ENCODE measurements around the gene WFDC10B.
"Not testable (repeated sequence)": the region's sequence is repeated elsewhere in the genome, so short reads cannot be mapped to it uniquely, and the experiment has no call there.

The WFDC10B gene

DNA sequence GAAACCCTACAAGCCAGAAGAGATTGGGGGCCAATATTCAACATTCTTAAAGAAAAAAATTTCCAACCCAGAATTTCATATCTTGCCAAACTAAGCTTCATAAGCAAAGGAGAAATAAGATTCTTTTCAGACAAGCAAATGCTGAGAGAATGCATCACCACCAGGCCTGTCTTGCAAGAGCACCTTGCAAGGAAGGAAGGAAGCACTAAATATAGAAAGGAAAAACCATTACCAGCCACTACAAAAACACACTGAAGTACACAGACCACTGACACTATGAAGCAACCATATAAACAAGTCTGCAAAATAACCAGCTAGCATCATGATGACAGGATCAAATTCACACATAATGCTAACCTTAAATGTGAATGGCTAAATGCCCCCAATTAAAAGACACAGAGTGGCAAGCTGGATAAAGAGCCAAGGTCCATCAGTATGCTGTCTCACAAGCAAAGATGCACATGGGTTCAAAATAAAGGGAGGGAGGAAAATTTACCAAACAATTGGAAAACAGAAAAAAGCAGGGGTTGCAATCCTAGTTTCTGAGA is 11.4 kb upstream of the WFDC10B start:
- H3K9ac ChIP-seq (ENCODE audit: low read depth, low read length); H3K27ac ChIP-seq (ENCODE audit: low read depth, low read length); H3K9me3 ChIP-seq (ENCODE audit: control insufficient read depth, insufficient read depth, low read length); H3K4me3 ChIP-seq (ENCODE audit: low read depth, low read length); H3K4me1 ChIP-seq (ENCODE audit: control insufficient read depth, insufficient read depth, low read length); H3K36me3 ChIP-seq (ENCODE audit: control insufficient read depth, insufficient read depth, low read length); H3K27me3 ChIP-seq (ENCODE audit: control insufficient read depth, insufficient read depth, low read length): not testable (repeated sequence)

- Histone ChIP-seq H3K36me3 (ENCODE audit: control insufficient read depth, insufficient read depth, low read length) (no peaks in the 10 kb centered on the region), H3K27me3 (ENCODE audit: control insufficient read depth, insufficient read depth, low read length) (no peaks in the 10 kb centered on the region), H3K4me1 (ENCODE audit: control insufficient read depth, insufficient read depth, low read length) (no peaks in the 10 kb centered on the region), H3K4me3 (ENCODE audit: low read depth, low read length) (no peak within 1 kb of the TSS), H3K9ac (ENCODE audit: low read depth, low read length) (no peak within 1 kb of the TSS), H3K9me3 (ENCODE audit: control insufficient read depth, insufficient read depth, low read length) (no peaks in the 10 kb centered on the region), H3K27ac (ENCODE audit: low read depth, low read length) (no peak within 1 kb of the TSS)
Measured at GRCh38 chr20:45701873-45702272, 2.9 kb downstream of the WFDC10B start, which contains the start of gene WFDC13. WFDC13 (plus strand) TSS chr20:45702038; CDS start chr20:45702124, 86 bp downstream.

GRCh38 chr20:45701104-45701503 is 3.7 kb downstream of the WFDC10B start:
- no peaks in the 10 kb centered on the region for H3K27me3 ChIP-seq (ENCODE audit: control insufficient read depth, insufficient read depth, low read length)

GRCh38 chr20:45695496-45695895 is 9.3 kb downstream of the WFDC10B start:
- Histone ChIP-seq H3K27ac (ENCODE audit: low read depth, low read length) (no peak overlapping the region), H3K9me3 (ENCODE audit: control insufficient read depth, insufficient read depth, low read length) (peaks cover 13% of the 10 kb centered on the region), H3K36me3 (ENCODE audit: control insufficient read depth, insufficient read depth, low read length) (no peaks in the 10 kb centered on the region), H3K9ac (ENCODE audit: low read depth, low read length) (no peak overlapping the region), H3K27me3 (ENCODE audit: control insufficient read depth, insufficient read depth, low read length) (no peaks in the 10 kb centered on the region), H3K4me3 (ENCODE audit: low read depth, low read length) (no peak overlapping the region), H3K4me1 (ENCODE audit: control insufficient read depth, insufficient read depth, low read length) (no peaks in the 10 kb centered on the region)

More at GRCh38 chr20:45701104-45701503, 3.7 kb downstream of the WFDC10B start:
- Histone ChIP-seq H3K9ac (ENCODE audit: low read depth, low read length) (no peak overlapping the region), H3K4me3 (ENCODE audit: low read depth, low read length) (no peak overlapping the region), H3K4me1 (ENCODE audit: control insufficient read depth, insufficient read depth, low read length) (no peaks in the 10 kb centered on the region), H3K36me3 (ENCODE audit: control insufficient read depth, insufficient read depth, low read length) (no peaks in the 10 kb centered on the region), H3K27ac (ENCODE audit: low read depth, low read length) (no peak overlapping the region), H3K9me3 (ENCODE audit: control insufficient read depth, insufficient read depth, low read length) (no peaks in the 10 kb centered on the region)

- H3K36me3 ChIP-seq (ENCODE audit: control insufficient read depth, insufficient read depth, low read length); H3K27ac ChIP-seq (ENCODE audit: low read depth, low read length); H3K27me3 ChIP-seq (ENCODE audit: control insufficient read depth, insufficient read depth, low read length); H3K4me1 ChIP-seq (ENCODE audit: control insufficient read depth, insufficient read depth, low read length); H3K9ac ChIP-seq (ENCODE audit: low read depth, low read length); H3K4me3 ChIP-seq (ENCODE audit: low read depth, low read length): not testable (repeated sequence)
- H3K9me3 ChIP-seq (ENCODE audit: control insufficient read depth, insufficient read depth, low read length), result peaks cover 13% of the 10 kb centered on the region
Measured at GRCh38 chr20:45693346-45693745, 11.5 kb downstream of the WFDC10B start.

GRCh38 chr20:45685896-45686295 is 18.9 kb downstream of the WFDC10B start:
- Histone ChIP-seq H3K4me3 (ENCODE audit: low read depth, low read length) (no peak overlapping the region), H3K36me3 (ENCODE audit: control insufficient read depth, insufficient read depth, low read length) (no peaks in the 10 kb centered on the region), H3K9ac (ENCODE audit: low read depth, low read length) (no peak overlapping the region), H3K27ac (ENCODE audit: low read depth, low read length) (no peak overlapping the region), H3K9me3 (ENCODE audit: control insufficient read depth, insufficient read depth, low read length) (no peaks in the 10 kb centered on the region), H3K27me3 (ENCODE audit: control insufficient read depth, insufficient read depth, low read length) (no peaks in the 10 kb centered on the region), H3K4me1 (ENCODE audit: control insufficient read depth, insufficient read depth, low read length) (no peaks in the 10 kb centered on the region)

DNA sequence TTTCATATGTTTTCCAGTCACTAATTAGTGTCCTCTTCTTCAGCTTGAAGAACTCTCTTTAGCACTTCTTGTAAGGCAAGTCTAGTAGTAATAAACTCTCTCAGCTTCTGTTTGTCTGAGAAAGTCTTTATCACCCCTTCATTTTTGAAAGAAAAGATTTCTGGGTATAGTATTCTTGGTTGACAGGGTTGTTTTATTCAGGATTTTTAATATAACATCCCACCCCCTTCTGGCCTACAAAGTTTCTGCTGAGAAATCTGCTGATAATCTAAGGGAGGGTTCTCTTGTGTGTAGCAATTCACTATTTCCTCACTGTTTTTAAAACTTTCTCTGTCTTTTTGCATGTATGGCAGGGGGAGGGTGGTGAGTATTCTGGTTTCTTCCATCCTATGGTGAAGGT is 25.2 kb downstream of the WFDC10B start:
- no peaks in the 10 kb centered on the region for H3K4me1 ChIP-seq (ENCODE audit: control insufficient read depth, insufficient read depth, low read length)
- H3K9ac ChIP-seq (ENCODE audit: low read depth, low read length), result no peak overlapping the region
- no peaks in the 10 kb centered on the region for H3K36me3 ChIP-seq (ENCODE audit: control insufficient read depth, insufficient read depth, low read length)
- H3K9me3 ChIP-seq (ENCODE audit: control insufficient read depth, insufficient read depth, low read length), result peaks cover 10% of the 10 kb centered on the region; the same call in 1 of the 2 replicates
- no peak overlapping the region for H3K27ac ChIP-seq (ENCODE audit: low read depth, low read length)
- no peak overlapping the region for H3K4me3 ChIP-seq (ENCODE audit: low read depth, low read length)
- H3K27me3 ChIP-seq (ENCODE audit: control insufficient read depth, insufficient read depth, low read length), result no peaks in the 10 kb centered on the region

GRCh38 chr20:45672765-45673164 is 32.1 kb downstream of the WFDC10B start:
- H3K27ac ChIP-seq (ENCODE audit: low read depth, low read length), result no peak overlapping the region
- no peaks in the 10 kb centered on the region for H3K27me3 ChIP-seq (ENCODE audit: control insufficient read depth, insufficient read depth, low read length)
- H3K36me3 ChIP-seq (ENCODE audit: control insufficient read depth, insufficient read depth, low read length), result no peaks in the 10 kb centered on the region
- no peaks in the 10 kb centered on the region for H3K4me1 ChIP-seq (ENCODE audit: control insufficient read depth, insufficient read depth, low read length)
- no peak overlapping the region for H3K4me3 ChIP-seq (ENCODE audit: low read depth, low read length)
- no peak overlapping the region for H3K9ac ChIP-seq (ENCODE audit: low read depth, low read length)
- no peaks in the 10 kb centered on the region for H3K9me3 ChIP-seq (ENCODE audit: control insufficient read depth, insufficient read depth, low read length)

DNA sequence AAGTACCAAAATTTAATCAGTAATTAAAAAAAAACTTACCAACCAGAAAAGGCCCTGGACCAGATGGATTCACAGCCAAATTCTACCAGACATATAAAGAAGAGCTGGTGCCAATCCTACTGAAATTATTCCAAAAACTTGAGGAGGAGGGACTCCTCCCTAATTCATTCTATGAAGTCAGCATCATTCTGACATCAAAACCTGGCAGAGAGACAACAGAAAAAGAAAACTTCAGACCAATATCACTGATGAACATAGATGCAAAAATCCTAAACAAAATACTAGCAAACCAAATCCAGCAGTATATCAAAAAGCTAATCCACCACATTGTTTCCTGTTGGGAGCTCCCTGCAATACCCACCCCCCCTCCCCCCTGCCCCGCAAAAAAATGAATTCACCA is 34.7 kb downstream of the WFDC10B start, which contains the start of gene WFDC11:
WFDC11 (minus strand) TSS at position 101 of the 400 bp plus-strand sequence. CDS start 19,639 bp downstream, outside the sequence.
- Histone ChIP-seq H3K9ac (ENCODE audit: low read depth, low read length) (no peak within 1 kb of the TSS), H3K4me1 (ENCODE audit: control insufficient read depth, insufficient read depth, low read length) (no peaks in the 10 kb centered on the region), H3K9me3 (ENCODE audit: control insufficient read depth, insufficient read depth, low read length) (no peaks in the 10 kb centered on the region; the same call in 1 of the 2 replicates), H3K36me3 (ENCODE audit: control insufficient read depth, insufficient read depth, low read length) (no peaks in the 10 kb centered on the region), H3K4me3 (ENCODE audit: low read depth, low read length) (no peak within 1 kb of the TSS), H3K27me3 (ENCODE audit: control insufficient read depth, insufficient read depth, low read length) (no peaks in the 10 kb centered on the region), H3K27ac (ENCODE audit: low read depth, low read length) (no peak within 1 kb of the TSS)

- H3K4me1 ChIP-seq (ENCODE audit: control insufficient read depth, insufficient read depth, low read length); H3K27ac ChIP-seq (ENCODE audit: low read depth, low read length); H3K9me3 ChIP-seq (ENCODE audit: control insufficient read depth, insufficient read depth, low read length); H3K4me3 ChIP-seq (ENCODE audit: low read depth, low read length); H3K9ac ChIP-seq (ENCODE audit: low read depth, low read length); H3K27me3 ChIP-seq (ENCODE audit: control insufficient read depth, insufficient read depth, low read length); H3K36me3 ChIP-seq (ENCODE audit: control insufficient read depth, insufficient read depth, low read length): not testable (repeated sequence)
Measured at GRCh38 chr20:45657038-45657437, 47.8 kb downstream of the WFDC10B start.

DNA sequence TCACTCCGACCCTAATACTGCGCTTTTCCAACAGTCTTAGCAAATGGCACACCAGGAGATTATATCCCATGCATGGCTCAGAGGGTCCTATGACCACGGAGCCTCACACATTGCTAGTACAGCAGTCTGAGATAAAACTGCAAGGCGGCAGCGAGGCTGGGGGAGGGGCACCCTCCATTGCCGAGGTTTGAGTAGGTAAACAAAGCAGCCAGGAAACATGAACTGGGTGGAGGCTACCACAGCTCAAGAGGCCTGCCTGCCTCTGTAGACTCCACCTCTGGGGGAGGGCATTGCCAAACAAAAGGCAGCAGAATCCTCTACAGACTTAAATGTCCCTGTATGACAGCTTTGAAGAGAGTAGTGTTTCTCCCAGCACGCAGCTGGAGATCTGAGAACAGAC is 53.1 kb downstream of the WFDC10B start:
- H3K4me3 ChIP-seq (ENCODE audit: low read depth, low read length), result not testable (repeated sequence)

More for the DNA sequence above, 53.1 kb downstream of the WFDC10B start:
- not testable (repeated sequence) for H3K4me1 ChIP-seq (ENCODE audit: control insufficient read depth, insufficient read depth, low read length); H3K36me3 ChIP-seq (ENCODE audit: control insufficient read depth, insufficient read depth, low read length); H3K27ac ChIP-seq (ENCODE audit: low read depth, low read length); H3K27me3 ChIP-seq (ENCODE audit: control insufficient read depth, insufficient read depth, low read length); H3K9ac ChIP-seq (ENCODE audit: low read depth, low read length)
- peaks cover 16% of the 10 kb centered on the region for H3K9me3 ChIP-seq (ENCODE audit: control insufficient read depth, insufficient read depth, low read length)
